NCI-H128 (cell line): ENCODE measurements around the gene DOCK6.

Source experiments
- DNase-seq: peaks from one replicate; lab custom pipeline; 2025; ENCODE audit not compliant: unreplicated experiment; lab: John Stamatoyannopoulos, UW

DOCK6 gene

DNA sequence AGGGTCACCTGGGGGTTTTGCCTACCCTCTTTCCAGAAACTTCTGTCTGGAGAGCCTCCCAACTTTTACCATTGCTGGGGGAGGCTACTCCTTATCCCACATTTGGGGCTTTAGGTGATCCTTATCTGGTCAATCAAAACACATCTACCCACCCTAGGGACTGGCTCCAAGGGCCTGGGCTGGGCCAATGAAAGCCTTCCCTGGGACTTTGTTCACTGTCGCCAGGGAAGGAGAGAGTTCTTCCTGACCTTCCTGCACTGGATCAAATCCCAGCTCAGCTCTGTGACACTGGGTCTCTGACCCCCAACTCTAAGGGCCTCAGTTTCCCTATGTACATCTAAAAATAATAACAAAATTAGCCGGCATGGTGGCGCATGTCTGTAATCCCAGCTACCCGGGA, 11.1 kb downstream of the DOCK6 start:
- DNase-seq, result no peak

DNA sequence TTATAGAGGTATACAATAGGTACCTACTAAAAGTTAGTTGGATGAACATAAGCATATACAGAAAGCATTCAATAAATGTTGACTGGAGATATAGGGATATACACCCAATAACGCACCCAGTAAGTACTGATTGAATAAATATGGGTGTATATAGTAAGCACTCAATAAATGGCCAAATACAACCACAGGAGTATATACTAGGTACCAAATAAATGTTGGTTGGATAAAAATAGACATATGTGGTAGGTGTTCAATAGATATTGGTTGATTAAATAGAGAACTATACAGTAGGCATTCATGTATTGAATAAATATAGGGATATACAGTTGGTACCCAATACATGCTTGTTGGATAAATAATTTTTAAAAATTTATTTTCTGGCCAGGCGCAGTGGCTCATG, 13.5 kb downstream of the DOCK6 start:
- no peak for DNase-seq

DNA sequence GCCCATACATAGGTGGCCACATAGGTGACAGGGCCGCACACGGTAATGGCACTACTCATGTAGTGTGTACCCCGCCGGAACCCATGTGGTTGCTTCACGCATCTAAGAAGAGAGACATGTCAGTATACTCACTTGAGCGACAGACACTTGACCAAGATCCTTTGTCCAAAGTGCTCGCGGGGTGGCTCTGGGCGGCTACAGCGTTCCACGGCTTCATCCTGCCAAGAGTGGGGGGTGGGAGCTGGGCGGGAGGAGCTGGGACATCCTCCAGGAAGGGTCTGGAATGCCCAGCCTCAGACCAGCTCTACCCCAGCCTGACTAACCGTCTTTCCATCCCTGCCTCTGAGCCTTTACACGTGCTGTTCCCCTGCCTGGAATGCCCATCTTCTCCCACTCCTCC, 14.4 kb downstream of the DOCK6 start:
- no peak for DNase-seq

DNA sequence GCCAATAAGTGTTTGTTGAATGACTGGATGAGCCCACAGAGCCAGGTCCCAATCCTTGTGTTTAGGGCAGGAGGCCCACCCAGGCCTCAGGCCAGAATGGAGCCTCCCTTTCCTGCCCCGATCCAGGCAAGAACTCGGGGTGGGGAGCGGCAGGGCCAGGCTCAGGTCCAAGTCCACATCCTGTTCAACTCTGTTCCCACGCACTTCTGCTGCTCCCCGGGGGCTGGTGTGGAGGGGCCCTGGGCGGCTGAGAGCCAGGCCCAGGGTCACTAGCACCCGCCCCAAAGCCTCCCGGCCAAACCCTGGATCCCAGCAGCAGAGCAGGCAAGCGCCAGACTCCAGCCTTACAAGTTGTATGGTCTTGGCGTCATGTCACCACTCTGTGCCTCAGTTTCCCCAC, 14.9 kb downstream of the DOCK6 start:
- DNase-seq, result no peak

DNA sequence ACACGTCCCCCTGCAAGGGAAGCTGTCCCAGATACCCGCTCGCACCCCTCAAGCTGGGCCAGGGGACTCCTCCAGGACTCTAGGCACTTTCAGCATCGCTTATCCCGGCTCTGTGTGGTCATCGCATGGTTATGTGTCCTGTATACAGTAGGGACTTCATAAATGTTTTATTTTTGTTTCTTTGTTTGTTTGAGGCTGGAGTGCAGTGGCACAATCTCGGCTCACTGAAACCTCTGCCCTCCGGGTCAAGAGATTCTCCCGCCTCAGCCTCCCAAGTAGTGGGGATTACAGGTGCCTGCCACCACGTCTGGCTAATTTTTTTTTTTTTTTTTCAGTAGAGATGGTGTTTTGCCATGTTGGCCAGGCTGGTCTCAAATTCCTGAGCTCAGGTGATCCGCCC, 15.4 kb downstream of the DOCK6 start:
- no peak for DNase-seq

DNA sequence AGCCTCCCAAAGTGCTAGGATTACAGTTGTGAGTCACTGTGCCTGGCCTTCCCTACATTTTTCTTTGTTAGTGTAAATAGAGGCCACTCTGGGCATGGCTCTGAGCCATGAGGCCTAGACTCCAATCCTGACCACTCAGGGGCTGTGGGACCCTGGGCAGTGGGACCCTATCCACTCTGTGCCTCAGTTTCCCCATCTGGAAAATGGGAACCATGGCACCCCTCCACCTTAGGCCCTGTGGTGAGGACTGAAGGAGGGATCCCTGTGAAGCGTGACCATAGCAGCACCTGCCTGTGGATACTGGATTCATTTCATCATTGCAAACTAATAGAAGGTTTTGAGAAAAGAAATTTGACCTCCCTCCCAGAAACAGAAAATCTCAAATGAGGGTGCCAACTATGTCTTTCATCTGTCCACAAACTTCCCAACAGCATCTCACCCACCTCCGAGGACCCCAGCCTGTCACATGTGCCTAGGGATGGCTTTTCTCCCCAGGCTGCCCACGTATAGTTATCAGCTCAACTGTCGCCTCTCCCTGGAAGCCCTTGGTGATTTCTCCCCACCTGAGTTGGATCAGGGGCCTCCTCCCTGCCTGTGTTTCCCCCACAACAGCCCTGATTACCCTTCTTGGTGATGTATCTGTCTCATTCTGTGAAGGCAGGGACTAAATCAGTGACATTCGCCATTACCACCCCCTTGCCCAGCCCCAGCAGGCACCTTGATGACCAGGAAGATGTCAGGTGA, 17.3 kb downstream of the DOCK6 start:
- DNase-seq, result no peak

DNA sequence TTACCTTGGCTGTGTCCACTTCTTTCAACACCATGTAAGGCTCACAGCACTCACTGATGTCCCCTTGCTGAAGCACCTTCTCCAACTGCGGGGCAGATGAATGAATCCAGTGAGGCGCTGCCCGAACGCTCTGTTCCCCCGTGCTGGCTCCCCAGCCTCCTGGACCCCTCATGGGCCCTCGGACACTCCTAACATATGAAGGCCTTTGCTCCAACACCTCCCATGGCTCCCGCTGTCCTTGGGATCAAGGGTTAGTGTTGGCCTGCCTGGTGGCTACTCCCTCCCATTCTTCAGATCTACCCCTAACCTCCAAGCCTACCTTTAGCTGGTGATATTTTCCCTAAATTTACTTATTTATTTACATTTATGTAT, 18.5 kb downstream of the DOCK6 start:
- DNase-seq, result no peak

DNA sequence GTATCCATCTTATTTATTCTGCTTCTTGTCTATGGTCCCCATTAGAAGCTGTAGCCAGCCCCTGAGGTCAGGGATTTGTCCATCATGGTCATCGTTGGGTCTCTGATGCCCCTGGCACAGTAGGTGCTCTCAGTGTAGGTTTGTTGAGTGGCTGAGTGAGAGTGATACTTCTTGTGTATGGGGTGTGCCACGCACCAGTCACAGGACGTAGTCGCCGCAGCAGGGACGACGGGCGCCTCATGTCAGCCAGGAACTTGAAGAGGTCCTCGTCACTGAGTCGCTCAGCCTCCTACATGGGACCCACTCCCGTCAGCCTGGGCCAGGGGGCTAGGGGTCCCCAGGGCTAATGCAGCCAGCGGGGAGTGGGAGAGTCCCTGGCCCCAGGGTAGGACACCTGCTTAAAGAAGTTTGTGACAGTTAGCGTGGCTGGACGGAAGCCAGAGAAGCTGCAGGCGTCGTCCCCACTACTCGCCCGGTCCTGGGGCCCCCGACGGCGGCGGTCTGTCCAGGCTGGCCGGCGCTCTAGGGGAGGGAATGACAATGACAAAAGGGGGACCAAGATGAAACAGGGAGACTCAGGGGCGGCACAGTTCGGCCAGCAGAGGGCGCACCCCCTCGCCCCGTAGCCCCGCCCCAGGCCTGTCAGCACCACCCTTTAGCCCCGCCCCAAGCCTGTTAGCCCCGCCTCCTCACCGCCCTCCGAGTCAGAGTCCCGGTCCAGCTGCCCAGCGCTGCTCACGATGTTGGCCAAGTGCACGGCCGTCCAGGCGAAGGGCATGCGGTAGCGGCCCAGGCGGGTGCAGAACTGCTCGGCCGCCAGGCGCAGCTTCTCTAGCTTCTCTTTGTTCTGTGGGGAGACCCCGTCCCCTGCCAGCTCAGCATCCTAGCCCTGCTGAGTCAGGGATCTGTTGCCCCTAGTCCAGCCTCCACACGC, 19.2 kb downstream of the DOCK6 start:
- peak; percentile 31 for DNase-seq

DNA sequence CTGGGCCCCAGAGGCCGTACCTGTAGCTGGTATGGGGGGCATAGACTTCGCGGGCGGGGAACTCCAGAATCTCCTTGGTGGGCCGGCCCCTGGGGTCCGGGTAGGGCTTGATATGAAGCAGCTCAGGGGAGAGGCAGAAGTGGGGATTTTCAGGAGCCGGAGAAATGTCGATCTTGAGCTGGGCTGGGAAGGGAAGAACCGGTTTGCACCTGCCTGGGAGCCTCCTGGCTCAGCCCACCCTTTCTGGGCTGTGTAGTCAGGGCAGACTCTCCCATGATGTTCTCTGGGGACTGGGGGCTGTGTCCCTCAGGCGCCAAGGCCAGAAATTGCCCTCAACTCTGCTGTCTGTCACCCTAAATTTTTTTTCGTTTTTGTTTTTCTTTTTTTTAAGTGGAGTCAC, 20.3 kb downstream of the DOCK6 start:
- DNase-seq, result no peak

DNA sequence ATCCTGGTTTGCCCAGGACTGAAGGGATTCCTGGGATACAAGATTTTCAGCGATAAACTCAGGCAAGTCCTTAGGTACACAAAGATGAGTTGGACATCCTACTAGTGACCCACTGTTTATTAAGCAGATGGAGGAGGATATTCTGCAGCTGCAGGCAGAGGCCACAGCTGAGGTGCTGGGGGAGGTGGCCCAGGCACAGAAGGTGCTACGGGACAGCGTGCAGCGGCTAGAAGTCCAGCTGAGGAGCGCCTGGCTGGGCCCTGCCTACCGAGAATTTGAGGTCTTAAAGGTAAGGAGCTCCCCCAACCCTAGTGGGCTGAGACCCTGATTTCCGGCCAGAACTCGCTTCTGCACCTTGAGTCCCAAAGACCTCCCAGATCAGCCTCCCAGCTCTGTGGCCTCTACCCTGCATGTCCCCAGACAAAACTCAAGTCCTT, 22.3 kb downstream of the DOCK6 start:
- no peak for DNase-seq

DNA sequence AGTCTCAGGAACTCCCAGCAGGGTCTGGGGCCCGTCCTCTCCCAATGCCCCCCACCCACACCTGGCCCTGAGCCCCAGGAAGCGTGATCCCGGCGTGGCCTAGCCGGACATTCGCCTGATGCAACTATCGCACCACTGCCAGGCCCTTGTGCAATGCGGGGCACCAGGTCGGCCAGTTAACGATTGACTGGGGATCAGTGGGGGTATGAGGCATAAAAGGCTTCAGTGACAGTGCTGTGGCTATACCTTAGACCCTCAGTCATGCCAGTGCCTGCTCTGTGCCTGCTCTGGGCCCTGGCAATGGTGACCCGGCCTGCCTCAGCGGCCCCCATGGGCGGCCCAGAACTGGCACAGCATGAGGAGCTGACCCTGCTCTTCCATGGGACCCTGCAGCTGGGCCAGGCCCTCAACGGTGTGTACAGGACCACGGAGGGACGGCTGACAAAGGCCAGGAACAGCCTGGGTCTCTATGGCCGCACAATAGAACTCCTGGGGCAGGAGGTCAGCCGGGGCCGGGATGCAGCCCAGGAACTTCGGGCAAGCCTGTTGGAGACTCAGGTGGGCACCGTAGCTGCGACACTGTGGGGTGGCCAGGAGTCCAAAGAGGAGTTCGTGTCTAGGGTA, 22.8 kb downstream of the DOCK6 start, which contains the start of gene ANGPTL8:
TSS of gene ANGPTL8 (plus strand) at position 243 of the 624 bp plus-strand sequence. CDS start at position 262, 19 bp downstream.
- no peak for DNase-seq

DNA sequence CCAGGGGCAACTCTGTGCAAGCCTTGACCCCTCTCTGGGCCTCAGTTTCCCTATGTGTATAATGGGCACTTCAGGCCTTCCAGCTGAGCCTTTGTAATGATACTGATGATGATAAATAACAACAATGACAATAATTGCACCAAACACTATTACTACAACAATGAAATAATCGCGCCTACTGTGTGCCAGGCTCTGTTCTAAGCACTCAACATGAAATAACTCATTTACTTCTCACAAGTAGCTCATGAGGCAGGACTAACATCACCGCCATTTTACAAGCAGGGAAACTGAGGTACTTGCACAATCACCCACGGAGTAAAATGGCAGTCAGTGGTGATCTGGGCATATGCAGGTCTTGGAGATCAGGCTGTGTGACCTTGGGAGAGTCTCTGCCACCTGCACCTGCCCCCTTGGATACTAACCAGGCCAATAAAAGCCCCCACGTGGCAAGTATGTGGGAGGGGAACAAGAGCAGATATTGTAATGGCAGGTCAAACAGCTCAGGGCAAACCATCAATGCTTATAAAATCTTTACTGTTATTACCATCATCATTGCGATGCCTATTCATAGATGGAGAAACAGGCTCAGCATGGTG, 23.4 kb downstream of the DOCK6 start:
- DNase-seq, result no peak

DNA sequence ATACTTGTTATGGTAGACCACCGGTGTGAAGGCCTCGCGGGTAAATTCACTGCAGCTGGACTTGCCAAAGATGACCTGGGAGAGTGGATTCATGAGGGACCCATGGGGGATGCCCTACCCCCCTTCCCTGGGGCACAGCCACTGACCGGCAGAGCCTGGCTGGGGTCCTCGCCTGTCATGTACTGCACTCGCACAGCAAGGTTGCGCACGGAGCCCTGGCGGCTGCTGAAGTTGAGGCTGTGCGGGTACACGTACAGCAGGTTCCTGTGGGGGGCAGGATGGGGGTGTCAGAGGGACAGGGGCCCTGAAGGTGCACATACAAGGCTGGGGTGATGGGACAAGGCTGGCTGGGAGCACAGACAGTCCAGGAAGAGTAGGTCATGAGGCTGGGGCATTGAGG, 24.3 kb downstream of the DOCK6 start:
- no peak for DNase-seq

DNA sequence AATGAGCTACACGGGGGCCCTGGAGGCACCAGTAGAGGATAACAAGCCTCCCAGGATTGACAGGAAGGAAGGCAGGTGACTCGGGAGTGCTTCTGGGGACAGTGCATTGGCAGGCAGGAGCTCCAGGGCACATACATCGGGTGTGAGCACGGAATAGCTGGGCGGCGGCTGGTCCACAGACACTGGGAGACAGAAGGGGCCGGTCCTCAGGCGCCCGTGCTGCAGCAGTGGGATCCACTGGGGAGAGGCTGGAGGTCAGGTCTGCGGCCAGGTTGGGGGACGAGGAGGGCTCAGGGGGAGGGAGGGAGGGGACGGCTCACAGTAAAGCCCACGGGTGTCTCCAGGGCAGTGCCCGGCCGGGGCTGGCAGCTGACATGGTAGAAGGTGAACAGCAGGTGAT, 25.0 kb downstream of the DOCK6 start:
- no peak for DNase-seq

DNA sequence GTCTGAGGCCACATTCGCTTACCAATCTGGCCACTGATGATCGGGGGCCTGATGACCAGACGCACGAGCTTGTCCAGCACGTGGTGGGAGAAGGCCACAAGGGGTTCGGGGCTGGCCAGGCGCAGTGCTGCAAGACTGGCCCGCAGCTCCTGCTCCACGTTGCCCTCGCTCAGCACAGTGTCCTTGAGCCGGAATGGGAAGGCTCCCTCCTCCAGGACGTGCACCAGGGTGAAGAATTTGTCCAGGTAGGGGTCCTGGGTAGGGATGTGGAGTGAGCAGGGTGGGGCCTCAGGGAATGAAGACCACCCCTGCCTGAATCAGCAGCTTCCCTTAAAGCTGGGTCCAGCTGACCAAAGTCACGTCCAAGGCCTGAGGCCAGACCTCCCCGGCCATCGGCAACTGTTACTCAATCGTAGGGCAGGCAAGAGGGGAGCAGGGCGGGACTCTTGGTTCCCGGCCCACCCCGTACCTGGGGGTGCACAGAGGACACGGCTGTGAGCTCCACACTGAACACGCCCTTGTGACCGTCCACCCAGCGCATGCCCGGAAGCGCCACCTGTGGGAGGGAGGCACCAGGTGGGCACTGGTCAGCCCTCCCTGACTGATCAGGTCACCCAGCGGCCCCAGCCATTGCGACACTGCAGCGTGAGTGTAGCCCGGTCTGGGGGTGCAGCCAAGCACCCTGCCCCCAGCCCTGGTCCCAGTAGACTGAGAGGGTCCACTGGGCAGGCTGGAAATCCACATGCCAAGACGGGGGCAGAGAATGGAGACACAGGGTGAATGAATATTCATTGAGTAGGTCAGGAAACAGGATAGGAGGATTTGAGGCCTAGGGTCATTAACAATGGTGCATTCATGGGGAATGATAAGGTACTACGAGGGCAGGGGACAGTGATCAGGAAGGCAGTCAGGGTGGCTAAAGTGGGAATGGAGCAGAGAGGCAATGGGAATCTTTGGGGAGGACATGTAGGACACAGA, 25.7 kb downstream of the DOCK6 start:
- DNase-seq, result no peak

DNA sequence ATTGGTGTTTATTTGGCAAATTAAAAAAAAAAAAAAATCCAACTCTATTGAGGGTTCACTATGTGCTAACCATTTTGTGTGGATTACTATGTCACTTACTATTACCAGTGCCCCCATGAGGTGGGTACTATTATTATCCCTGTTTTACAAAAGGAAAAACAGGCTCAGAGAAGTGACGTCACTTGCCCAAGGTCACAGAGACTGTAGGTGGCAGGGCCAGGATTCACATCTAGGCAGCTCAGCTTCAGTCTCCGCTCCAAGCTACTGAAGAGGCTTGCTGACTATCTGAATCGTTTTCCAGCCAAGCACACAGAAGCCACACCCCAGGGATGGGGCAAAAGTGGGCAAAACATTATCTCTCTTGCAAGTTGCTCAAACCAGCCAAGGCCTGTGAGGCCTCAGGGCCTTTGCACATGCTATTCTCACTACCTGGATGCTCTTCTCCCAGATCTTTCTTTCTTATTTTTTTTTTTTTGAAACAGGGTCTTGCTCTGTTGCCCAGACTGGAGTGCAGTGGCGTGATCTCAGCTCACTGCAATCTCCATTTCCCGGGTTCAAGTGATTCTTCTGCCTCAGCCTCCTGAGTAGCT, 27.7 kb downstream of the DOCK6 start:
- no peak for DNase-seq

DNA sequence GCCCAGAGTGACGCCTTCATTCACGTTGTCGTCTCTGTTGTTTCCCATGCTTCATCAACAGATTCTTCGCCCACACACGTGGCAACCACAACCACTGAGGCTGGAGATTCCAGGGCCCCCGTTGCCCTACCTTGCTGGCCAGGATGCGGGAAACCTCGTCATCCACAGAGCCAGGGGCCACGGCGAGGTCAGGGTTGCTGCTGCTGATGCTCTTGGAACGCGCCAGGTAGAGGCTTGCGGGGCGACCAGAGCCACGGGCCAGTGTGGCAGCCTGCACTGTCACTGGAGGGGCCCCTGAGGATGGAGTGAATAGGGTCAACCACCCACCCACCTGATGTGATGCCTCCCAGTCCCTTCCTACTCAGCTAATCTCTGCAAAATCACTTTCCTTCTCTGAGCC, 29.3 kb downstream of the DOCK6 start:
- no peak for DNase-seq

DNA sequence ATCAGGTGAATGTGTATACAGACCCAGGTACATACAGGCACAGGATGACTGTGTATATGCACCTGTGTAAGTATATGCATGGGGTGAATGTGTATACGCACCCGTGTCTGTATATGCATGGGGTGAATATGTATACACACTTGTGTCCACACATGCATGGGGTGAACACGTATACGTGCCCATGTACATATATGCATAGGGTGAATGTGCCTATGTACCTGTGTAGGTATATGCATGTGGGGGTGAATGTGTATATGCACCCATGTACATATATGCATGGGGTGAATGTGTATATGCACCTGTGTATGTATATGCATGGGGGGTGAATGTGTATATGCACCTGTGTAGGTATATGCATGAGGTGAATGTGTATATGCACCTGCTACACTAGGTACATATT, 29.8 kb downstream of the DOCK6 start:
- no peak for DNase-seq

DNA sequence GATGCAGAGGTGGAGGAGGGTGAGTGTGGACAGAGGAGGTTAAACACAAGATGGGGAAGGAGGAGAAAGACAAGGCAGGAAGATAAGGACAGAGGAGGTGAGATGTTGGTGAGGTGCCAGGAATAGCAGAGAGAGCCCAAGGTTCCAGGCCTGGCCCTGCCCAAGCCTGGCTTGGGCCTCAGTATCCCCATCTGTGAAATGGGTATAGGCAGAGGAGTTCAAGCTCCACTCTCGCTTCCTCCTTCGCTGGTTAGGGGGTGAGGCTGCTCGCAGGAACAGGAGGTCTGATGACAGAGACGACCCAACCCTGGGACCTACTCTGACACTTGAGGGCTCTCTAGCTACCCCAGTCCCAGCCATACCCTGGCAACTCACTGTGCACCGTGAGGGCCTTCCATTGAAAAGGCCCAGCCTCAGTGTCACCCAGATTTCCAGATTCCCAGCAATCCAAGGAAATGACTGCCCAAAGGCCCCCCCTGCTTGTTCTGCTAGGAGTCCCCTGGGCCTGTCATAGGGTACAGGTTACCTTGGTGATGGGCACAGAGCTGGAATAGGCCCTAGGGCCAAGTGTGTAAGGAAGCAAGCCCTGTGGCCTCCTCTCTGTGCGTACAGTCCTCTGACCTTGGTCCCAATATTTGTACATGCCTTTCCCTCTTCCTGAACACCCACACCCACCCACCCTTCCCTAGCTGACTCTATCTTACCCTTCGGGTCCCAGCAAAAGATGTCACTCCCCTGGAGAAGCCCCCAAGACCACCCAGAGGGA, 31.5 kb downstream of the DOCK6 start:
- DNase-seq, result no peak
